DND-41 (cell line): ENCODE measurements around the gene VANGL1.

Experiments used
- CTCF ChIP-seq: IDR thresholded peaks from 2 replicates; pipeline ENCODE4 v1.5.1; 2012; ENCODE audit warnings: borderline replicate concordance, low read length, moderate library complexity, mild to moderate bottlenecking; ENCODE audit not compliant: poor library complexity, severe bottlenecking; ENCODE audit errors: extremely low read depth
- EZH2 ChIP-seq: IDR thresholded peaks from 3 replicates; pipeline ENCODE4 v1.6.1; 2012; ENCODE audit warnings: borderline replicate concordance, low read depth, mild to moderate bottlenecking, moderate library complexity, low read length, inconsistent platforms; ENCODE audit not compliant: severe bottlenecking

- no peak for TF ChIP-seq CTCF
- no peak for TF ChIP-seq EZH2
Observed at GRCh38 chr1:115609021-115609420, 32.7 kb upstream of the VANGL1 start.
